HTR-8/SVneo (cell line): ENCODE data around the gene PRDM5.

ENCODE experiments used
- DNase-seq: peaks from one replicate; pipeline ENCODE4 v3.0.0; 2011; ENCODE audit warnings: low spot score, mixed read lengths; ENCODE audit not compliant: insufficient read length
- FAIRE-seq: peaks from 2 replicates; lab custom pipeline; 2011; peaks lifted over from hg19 to GRCh38; lab: Jason Lieb, UNC

The PRDM5 gene

DNA sequence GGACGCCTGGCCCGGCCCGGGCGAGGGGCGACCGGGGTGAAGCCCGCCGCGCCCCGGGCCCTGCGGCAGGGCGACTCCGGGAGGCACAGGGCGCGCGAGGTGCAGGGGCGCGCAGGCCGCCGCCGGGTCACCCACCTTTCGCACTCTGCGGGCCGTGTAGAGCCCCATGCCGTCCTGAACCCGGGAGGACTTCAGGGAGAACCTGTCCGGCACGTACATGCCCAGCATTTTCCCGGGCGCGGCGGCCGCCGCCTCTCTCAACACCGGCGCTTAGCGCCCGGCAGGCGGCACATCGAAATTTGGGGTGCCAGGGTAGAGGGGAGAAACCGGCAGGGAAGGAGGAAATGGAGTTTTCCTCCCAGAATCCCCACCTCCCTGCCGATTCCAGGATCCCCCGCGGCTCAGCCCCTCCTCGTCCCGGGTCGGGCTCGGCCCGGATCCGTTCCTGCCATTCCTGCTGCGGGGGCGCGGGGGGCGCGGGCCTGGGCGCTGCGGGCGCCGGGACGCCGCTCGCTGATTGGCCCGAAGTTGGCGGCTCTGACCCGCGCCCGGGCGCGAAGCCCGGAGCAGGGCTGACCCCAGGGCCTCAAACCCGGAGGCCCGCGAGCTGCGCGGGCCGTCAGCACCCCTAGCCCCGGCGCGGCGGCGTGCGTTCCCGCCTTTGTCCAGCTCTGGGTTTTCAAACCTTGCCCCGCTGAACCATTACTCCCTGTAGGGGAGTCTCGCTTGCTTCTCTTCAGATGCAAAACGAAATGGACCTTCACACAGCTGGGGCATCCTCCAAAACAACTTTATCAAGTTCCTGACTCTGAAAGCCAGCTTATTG lies at the start of gene PRDM5:
Gene PRDM5 (minus strand): TSS at position 346 of the 826 bp plus-strand sequence. CDS start 118 bp downstream, at position 228.
- DNase-seq, result peak; percentile 47
- no peak for FAIRE-seq

- DNase-seq (no peak), FAIRE-seq (no peak)
Observed at GRCh38 chr4:120971884-120972283, 49.4 kb upstream of the PRDM5 start.

GRCh38 chr4:120965938-120966337 lies 43.4 kb upstream of the PRDM5 start:
- FAIRE-seq (no peak), DNase-seq (no peak)

- FAIRE-seq (no peak), DNase-seq (no peak)
Observed at GRCh38 chr4:120964596-120964995, 42.1 kb upstream of the PRDM5 start.

GRCh38 chr4:120963449-120963848 lies 40.9 kb upstream of the PRDM5 start:
- DNase-seq, result no peak
- no peak for FAIRE-seq

DNA sequence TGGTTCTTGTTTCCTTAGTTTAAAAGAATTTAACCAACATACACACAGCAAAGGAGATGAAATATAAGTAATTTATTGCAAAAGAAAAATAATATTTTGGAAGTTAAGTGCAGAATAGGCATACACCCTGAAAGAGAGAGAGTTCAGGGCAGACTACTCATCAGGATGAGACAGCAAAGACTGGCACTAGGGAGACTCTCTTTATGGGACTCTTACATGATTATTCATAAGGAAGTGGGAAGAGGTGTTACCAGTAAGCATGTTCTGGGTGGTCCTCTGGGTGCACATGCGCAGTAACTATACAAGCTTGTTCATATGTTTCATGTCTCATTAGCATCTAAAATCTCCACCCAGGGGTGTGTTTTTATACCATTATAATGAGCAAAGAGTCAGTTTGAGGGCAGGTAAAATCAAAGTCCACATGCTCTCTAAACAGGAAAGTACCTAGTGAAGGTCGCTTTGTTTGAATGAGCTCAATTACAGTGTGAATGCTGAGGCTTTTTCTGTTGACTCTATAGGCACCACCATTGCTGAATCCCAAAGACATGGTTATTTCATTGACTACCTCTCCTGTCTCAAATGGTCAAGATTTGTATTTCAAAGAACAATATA lies 38.2 kb upstream of the PRDM5 start:
- FAIRE-seq (no peak), DNase-seq (no peak)

- DNase-seq (no peak), FAIRE-seq (no peak)
Observed at GRCh38 chr4:120948382-120948781, 25.9 kb upstream of the PRDM5 start.

GRCh38 chr4:120942776-120943175 lies 20.2 kb upstream of the PRDM5 start:
- DNase-seq, result no peak
- no peak for FAIRE-seq

GRCh38 chr4:120940547-120940946 lies 18.0 kb upstream of the PRDM5 start:
- no peak for DNase-seq
- FAIRE-seq, result no peak

- DNase-seq (no peak), FAIRE-seq (no peak)
Observed at GRCh38 chr4:120939693-120940092, 17.2 kb upstream of the PRDM5 start.

GRCh38 chr4:120929847-120930246 lies 7.3 kb upstream of the PRDM5 start:
- DNase-seq, result no peak
- FAIRE-seq, result no peak

DNA sequence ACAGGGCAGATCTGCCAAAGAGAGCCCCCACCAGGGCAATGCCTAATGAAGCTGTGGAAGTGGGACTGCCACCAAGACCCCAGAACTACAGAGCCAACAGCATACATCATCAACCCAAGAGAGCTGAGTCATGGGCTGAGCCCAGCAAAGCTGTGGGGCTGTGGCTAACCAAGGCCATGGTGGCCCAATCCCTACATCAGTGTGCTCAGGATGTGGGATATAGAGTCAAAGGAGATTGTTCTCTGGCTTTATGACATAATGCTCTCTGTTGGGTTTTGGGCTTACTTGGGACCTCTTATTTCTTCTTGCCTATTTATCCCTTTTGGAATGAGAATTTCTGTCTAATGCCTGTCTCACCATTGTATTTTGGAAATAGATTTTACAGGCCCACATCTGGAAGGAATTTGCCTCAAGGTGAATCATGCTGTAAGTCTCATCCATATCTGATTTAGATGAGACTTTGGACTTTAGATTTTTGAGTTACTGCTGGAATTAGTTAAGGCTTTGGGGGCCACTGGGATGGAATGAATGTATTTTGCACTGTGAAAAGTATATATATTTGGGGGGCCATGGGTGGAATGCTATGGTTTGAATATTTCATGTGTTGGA lies 5.4 kb upstream of the PRDM5 start:
- FAIRE-seq, result no peak
- no peak for DNase-seq

DNA sequence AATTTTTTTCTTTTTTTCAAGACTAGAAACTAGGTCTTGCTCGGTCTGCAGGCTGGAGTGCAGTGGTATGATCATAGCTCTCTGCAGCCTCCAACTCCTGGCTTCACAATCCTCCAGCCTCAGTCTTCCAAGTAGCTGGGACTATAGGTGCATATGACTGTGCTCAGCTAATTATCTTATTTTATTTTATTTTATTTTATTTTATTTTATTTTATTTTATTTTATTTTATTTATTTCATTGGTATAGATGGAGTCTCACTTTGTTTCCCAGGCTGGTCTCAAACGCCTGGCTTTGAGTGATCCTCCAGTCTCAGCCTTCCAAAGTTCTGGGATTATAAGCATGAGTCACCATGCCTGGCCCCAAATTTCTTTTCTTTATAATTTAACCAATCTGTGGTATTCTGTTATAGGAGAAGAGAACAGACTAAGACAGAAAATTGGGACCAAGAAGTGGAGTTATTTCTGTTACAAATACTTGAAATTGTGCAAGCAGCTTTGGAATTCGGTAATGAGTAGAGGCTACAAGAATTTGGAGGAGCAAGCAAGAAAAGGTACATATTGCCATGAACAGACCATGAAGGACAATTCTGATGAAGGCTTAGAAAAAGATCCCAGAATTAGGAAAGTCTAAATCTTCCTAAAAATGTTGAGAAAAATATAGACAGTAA lies 4.0 kb upstream of the PRDM5 start:
- FAIRE-seq, result no peak

DNA sequence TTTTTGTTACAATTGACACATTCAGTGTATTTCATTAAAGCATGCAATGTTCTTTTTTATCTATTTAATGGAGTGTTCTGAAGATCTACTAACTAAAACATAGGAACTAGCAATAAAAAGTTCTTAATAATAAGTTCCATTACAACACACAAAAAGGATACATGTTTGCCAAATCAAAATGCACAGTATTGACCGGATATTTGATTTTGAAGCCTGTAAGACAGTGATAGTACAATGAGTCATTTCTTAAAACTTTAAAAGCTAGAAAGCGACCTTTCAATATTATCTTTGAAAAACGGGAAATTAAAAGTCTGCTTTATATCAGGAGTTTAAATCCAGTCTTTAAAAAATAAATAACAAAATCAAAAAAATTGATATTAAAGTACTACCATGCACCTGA lies 2.4 kb upstream of the PRDM5 start:
- no peak for FAIRE-seq
- DNase-seq, result no peak

More for the DNA sequence above, 4.0 kb upstream of the PRDM5 start:
- DNase-seq, result no peak

DNA sequence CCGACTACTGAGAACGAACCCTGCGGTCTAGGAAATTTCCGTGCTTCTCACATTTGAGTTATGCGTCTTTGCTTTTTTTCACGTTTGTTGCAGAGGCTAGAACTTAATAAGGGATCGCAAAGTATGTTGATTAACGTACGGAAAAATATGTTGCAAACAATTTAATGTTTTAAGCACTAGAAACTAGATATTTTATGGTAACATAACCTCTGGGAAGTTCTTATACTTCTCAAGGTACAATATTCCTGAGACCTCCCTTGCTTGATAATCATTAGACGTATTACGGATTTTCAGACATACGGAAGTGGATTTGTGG lies 639 bp upstream of the PRDM5 start:
- no peak for FAIRE-seq
- DNase-seq, result no peak

DNA sequence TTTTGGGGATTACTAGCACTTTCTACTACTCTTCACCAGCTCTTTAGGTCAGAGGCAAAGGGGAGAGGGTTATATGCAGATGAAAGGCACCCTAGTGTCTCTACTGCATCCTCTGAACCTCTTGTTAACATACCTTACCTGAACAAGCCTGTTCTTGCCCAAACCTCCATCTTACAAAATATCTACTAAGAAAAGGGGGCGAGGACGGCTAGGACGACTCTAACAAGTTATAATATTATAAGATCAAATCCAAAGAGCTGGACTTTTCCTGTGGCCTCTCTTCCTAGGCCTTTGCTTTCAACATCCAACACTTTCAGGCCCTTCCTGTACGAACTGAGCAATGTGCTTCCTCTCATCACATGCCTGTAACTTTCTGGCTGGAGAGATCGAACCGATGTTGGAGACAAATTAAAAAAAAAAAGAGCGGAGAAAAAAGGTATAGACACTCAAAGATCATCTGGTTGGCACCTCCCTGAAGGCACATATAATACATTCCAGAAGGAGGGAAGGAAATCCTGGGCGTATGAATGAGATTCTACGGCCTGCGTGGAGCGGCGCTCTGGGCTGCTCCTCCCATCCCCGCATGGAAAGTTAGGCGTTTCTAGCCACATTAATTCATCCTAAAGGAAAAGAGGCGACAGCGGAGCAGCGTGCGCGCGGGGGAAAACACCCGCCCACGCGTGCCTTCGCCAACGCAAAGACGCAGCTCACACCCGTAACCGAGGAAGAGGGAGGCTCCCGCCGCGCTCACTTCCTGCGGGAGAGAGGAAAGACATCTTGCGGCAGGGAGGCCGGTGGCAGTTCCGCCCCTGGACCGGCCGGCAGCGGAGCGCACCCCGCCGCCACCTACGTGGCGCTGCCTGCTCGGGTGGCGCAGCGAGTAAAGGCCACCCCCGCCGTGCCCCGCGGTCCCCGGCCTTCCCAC lies 808 bp downstream of the PRDM5 start:
- peak; percentile 47 for DNase-seq
- peak; percentile 68 for FAIRE-seq

GRCh38 chr4:120920666-120921065 lies 1.9 kb downstream of the PRDM5 start:
- no peak for FAIRE-seq

GRCh38 chr4:120919358-120919757 lies 3.2 kb downstream of the PRDM5 start:
- DNase-seq, result no peak
- no peak for FAIRE-seq

More at GRCh38 chr4:120920666-120921065, 1.9 kb downstream of the PRDM5 start:
- DNase-seq, result no peak

DNA sequence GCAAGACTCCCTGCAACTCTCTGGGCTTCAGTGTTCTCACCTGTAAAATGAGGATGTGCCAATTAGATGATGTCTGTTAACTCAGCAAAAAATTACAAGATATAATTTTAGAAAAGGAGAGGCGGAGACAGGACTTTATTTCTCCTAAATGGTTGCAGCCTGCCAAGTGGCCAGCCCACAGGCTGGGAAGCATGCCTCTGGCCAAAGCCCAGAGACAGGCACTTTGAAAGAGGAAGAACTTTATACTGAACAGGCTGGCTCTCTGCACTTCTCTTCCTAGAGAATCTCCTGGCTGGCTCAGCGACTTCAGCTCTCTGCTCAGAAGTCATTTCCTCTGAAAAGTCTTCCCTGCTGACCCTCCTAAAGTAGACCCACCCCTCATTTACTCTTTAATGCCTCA lies 3.7 kb downstream of the PRDM5 start:
- DNase-seq, result no peak
- no peak for FAIRE-seq

- FAIRE-seq, result no peak
Observed at GRCh38 chr4:120918092-120918491, 4.4 kb downstream of the PRDM5 start.

More at GRCh38 chr4:120918092-120918491, 4.4 kb downstream of the PRDM5 start:
- DNase-seq, result no peak
